Ishikawa (cell line): ENCODE data around the gene ASTN1.

Experiments
- CEBPB ChIP-seq: IDR thresholded peaks from 2 replicates; pipeline ENCODE4 v1.6.1; 2012
- CREB1 ChIP-seq: IDR thresholded peaks from 2 replicates; pipeline ENCODE4 v1.6.1; 2012; ENCODE audit warnings: low read depth
- EGR1 ChIP-seq: IDR thresholded peaks from 2 replicates; pipeline ENCODE4 v1.6.1; 2012
- EP300 ChIP-seq: IDR thresholded peaks from 2 replicates; pipeline ENCODE4 v1.6.1; 2012; ENCODE audit warnings: borderline replicate concordance
- FOXM1 ChIP-seq: IDR thresholded peaks from 2 replicates; pipeline ENCODE4 v1.6.1; 2012; ENCODE audit warnings: low read depth, borderline replicate concordance
- MAX ChIP-seq: IDR thresholded peaks from 2 replicates; pipeline ENCODE4 v1.6.1; 2012
- NFIC ChIP-seq: IDR thresholded peaks from 2 replicates; pipeline ENCODE4 v1.6.1; 2012
- RAD21 ChIP-seq: IDR thresholded peaks from 2 replicates; pipeline ENCODE4 v1.6.1; 2012; ENCODE audit warnings: low read depth
- TAF1 ChIP-seq: IDR thresholded peaks from 2 replicates; pipeline ENCODE4 v1.6.1; 2012; ENCODE audit warnings: low read depth, mild to moderate bottlenecking
- TCF12 ChIP-seq: IDR thresholded peaks from 2 replicates; pipeline ENCODE4 v1.6.1; 2012; ENCODE audit warnings: low read depth
- TEAD4 ChIP-seq: IDR thresholded peaks from 2 replicates; pipeline ENCODE4 v1.6.1; 2012
- YY1 ChIP-seq: IDR thresholded peaks from 2 replicates; pipeline ENCODE4 v1.6.1; 2012; ENCODE audit warnings: low read depth
- ZBTB7A ChIP-seq: IDR thresholded peaks from 2 replicates; pipeline ENCODE4 v1.6.1; 2012; ENCODE audit warnings: low read depth
- TF ChIP-seq, protein P1 (sequence below): IDR thresholded peaks from 2 replicates; pipeline ENCODE4 v1.6.1; 2012; ENCODE audit warnings: low read depth, mild to moderate bottlenecking
- TF ChIP-seq, protein P2 (sequence below): IDR thresholded peaks from 2 replicates; pipeline ENCODE4 v1.6.1; 2012

ASTN1 gene

DNA sequence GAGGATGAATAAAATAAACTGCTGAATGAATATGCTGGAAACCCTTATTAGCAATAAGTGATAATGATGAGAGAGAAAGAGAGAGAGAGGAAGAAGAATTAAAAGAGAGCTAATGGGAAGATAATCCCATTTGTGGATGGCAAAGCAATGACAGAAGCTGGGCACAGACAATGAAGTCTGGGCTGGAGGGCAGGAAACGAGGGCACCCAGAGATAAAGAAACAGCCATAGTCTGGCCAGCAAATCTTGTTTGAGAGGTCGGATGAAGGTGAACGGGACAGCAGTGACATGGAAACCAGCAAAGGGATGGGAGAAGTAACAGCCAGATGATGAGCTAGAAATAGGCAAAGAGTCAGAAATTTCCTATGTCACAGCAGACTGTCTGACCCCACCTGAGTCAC, 155.9 kb downstream of the ASTN1 start:
- no peak for TF ChIP-seq CREB1
- TF ChIP-seq, protein P1, sequence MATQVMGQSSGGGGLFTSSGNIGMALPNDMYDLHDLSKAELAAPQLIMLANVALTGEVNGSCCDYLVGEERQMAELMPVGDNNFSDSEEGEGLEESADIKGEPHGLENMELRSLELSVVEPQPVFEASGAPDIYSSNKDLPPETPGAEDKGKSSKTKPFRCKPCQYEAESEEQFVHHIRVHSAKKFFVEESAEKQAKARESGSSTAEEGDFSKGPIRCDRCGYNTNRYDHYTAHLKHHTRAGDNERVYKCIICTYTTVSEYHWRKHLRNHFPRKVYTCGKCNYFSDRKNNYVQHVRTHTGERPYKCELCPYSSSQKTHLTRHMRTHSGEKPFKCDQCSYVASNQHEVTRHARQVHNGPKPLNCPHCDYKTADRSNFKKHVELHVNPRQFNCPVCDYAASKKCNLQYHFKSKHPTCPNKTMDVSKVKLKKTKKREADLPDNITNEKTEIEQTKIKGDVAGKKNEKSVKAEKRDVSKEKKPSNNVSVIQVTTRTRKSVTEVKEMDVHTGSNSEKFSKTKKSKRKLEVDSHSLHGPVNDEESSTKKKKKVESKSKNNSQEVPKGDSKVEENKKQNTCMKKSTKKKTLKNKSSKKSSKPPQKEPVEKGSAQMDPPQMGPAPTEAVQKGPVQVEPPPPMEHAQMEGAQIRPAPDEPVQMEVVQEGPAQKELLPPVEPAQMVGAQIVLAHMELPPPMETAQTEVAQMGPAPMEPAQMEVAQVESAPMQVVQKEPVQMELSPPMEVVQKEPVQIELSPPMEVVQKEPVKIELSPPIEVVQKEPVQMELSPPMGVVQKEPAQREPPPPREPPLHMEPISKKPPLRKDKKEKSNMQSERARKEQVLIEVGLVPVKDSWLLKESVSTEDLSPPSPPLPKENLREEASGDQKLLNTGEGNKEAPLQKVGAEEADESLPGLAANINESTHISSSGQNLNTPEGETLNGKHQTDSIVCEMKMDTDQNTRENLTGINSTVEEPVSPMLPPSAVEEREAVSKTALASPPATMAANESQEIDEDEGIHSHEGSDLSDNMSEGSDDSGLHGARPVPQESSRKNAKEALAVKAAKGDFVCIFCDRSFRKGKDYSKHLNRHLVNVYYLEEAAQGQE = no peak
- no peak for TF ChIP-seq MAX
- TF ChIP-seq EGR1 = no peak
- TF ChIP-seq TEAD4 = no peak
- TF ChIP-seq, protein P2, sequence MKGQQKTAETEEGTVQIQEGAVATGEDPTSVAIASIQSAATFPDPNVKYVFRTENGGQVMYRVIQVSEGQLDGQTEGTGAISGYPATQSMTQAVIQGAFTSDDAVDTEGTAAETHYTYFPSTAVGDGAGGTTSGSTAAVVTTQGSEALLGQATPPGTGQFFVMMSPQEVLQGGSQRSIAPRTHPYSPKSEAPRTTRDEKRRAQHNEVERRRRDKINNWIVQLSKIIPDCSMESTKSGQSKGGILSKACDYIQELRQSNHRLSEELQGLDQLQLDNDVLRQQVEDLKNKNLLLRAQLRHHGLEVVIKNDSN = no peak
- TF ChIP-seq RAD21 = no peak
- TF ChIP-seq ZBTB7A = no peak

DNA sequence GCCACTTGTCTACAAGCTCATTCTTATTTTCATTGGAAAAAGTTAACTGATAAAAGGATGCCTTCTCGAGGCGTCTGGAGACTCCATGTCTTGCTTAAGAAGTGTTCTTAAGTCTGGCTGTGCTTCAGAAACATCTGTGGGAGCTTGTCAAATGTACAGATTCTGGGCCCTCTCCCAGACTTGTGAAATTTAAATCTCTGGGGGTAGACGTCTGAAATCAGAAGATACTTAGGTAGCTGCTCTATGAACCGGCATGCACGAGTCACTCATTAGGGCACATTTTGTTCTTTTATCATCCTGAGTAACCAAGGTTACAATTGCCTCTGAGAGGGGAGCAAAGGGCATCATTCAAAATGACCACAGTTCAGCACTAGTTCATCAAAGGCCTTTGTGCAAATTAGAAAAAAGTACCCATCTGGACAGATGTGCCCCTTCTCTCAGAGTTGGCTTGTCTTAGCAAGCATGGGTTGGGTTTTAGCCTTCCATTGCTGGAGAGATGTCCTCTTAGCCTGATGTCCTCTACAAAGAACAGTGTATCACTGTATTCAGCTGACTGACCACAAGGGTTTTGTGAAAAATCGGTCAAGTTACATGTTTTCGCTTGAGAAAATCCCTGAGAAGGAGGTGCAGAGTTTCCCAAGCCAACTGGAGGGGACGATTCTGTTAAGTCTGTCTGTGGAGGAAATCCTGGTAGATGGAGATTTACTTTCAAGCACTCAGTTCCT, 156.9 kb downstream of the ASTN1 start:
- TF ChIP-seq NFIC = no peak
- no peak for TF ChIP-seq FOXM1
- TF ChIP-seq, protein P1 = no peak
- no peak for TF ChIP-seq MAX
- no peak for TF ChIP-seq CEBPB
- TF ChIP-seq RAD21 = no peak
- no peak for TF ChIP-seq TAF1
- no peak for TF ChIP-seq EP300
- TF ChIP-seq TCF12 = no peak
- TF ChIP-seq, protein P2 = no peak
- no peak for TF ChIP-seq EGR1
- no peak for TF ChIP-seq ZBTB7A
- no peak for TF ChIP-seq YY1
- no peak for TF ChIP-seq TEAD4
- no peak for TF ChIP-seq CREB1

- TF ChIP-seq MAX = no peak
- TF ChIP-seq TEAD4 = no peak
- no peak for TF ChIP-seq CREB1
- TF ChIP-seq RAD21 = no peak
- TF ChIP-seq FOXM1 = no peak
- no peak for TF ChIP-seq CEBPB
- TF ChIP-seq, protein P2 = no peak
- no peak for TF ChIP-seq TCF12
- no peak for TF ChIP-seq ZBTB7A
- no peak for TF ChIP-seq TAF1
- TF ChIP-seq, protein P1 = no peak
- TF ChIP-seq EGR1 = no peak
- TF ChIP-seq NFIC = no peak
- no peak for TF ChIP-seq YY1
- no peak for TF ChIP-seq EP300
Observed at GRCh38 chr1:177002891-177003290, 161.6 kb downstream of the ASTN1 start.

GRCh38 chr1:177001556-177001955, 163.0 kb downstream of the ASTN1 start:
- TF ChIP-seq FOXM1 = no peak
- TF ChIP-seq, protein P2 = no peak
- TF ChIP-seq MAX = no peak
- no peak for TF ChIP-seq TEAD4
- TF ChIP-seq TCF12 = no peak
- TF ChIP-seq TAF1 = no peak
- TF ChIP-seq RAD21 = no peak
- TF ChIP-seq ZBTB7A = no peak
- TF ChIP-seq EP300 = no peak
